Mucosa of stomach (tissue), 1 donor: ENCODE results near the gene MAD1L1.

ENCODE experiments used
- H3K27me3 ChIP-seq: one replicate; pipeline ENCODE4 v1.7.0; 2013; ENCODE audit warnings: mild to moderate bottlenecking, low read length; ENCODE audit not compliant: control insufficient read depth, insufficient read depth
- H3K36me3 ChIP-seq: one replicate; pipeline ENCODE4 v1.7.0; 2013; ENCODE audit warnings: low read length; ENCODE audit not compliant: control insufficient read depth, insufficient read depth
- H3K4me1 ChIP-seq: one replicate; pipeline ENCODE4 v1.7.0; 2013; ENCODE audit warnings: mild to moderate bottlenecking, low read length; ENCODE audit not compliant: control insufficient read depth, insufficient read depth
- H3K4me3 ChIP-seq: one replicate; pipeline ENCODE4 v1.7.0; 2013; ENCODE audit warnings: low read length
- H3K9ac ChIP-seq: one replicate; pipeline ENCODE4 v1.7.0; 2013; ENCODE audit warnings: mild to moderate bottlenecking, low read length, moderate library complexity
- H3K9me3 ChIP-seq: one replicate; pipeline ENCODE4 v1.7.0; 2013; ENCODE audit warnings: mild to moderate bottlenecking, low read length, moderate library complexity; ENCODE audit not compliant: control insufficient read depth
- donor health status: Pancreatic carcinoma.

The MAD1L1 gene

GRCh38 chr7:1918063-1918645 is 314.6 kb downstream of the MAD1L1 start:
- Histone ChIP-seq H3K4me1 (peaks cover 2% of the 10 kb centered on the region), H3K27me3 (no peaks in the 10 kb centered on the region), H3K9me3 (no peaks in the 10 kb centered on the region), H3K9ac (no peak overlapping the region), H3K36me3 (no peaks in the 10 kb centered on the region), H3K4me3 (no peak overlapping the region)

DNA sequence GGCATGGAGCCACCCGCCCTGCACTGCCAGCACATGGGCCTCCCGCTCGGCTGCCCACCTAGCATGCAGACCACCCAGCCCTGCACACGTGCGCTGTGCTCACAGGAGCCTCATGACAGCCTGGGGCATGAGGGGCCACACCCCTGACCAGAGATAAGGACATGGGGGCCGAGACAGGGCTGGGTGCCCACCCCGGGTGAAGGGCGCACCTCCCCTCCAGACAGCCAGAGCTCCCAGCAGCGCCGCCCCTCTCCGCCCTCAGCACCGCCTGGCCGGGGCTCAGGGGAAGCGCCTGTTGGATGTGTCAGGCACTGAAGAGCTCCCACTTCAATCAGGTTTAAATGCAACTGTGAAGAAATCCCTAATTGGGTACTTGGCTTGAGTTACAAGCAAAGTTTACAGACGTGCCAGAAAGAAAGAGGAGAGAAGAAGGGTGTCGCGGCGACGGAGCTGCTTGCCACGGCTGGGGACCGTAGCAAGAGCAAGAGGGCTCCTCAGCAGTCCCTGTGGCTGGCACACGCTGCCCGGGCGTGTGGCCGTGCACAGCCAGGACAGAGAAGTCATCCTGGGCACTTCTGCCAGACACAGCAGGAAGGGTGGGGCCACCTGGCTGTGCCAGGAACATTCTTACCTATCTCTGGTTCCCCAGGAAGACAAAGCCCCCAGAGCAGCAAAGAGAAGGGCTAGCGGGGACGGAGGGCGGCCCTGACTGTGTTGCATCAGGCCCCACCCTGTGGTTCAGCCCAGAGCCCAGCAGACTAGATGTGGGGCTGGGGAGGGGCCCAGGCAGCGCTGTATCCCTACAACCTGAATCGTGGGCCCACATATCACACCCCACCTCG is 315.3 kb downstream of the MAD1L1 start:
- H3K9me3 ChIP-seq = no peaks in the 10 kb centered on the region
- H3K9ac ChIP-seq = no peak overlapping the region
- no peaks in the 10 kb centered on the region for H3K36me3 ChIP-seq
- no peaks in the 10 kb centered on the region for H3K27me3 ChIP-seq
- H3K4me1 ChIP-seq = peaks cover 5% of the 10 kb centered on the region
- no peak overlapping the region for H3K4me3 ChIP-seq

DNA sequence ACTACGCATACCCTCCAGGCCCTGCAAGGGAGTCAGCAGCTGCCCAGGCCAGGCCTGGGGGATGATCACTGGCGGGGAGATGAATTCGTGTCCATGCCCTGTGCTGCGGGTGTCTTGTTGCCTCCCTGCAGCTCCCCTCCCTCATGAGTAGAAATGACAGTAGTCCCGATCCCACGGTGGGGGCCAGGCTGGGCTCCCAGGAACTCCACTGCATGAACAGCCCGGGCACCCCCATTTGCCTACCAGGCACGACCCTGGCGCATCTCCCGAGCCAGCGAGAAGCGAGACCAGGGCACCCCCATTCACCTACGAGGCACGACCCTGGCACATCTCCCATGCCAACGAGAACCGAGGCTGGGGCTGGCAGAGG is 316.2 kb downstream of the MAD1L1 start:
- no peaks in the 10 kb centered on the region for H3K9me3 ChIP-seq
- peaks cover 5% of the 10 kb centered on the region for H3K4me1 ChIP-seq
- no peak overlapping the region for H3K4me3 ChIP-seq
- H3K9ac ChIP-seq = no peak overlapping the region
- no peaks in the 10 kb centered on the region for H3K27me3 ChIP-seq
- H3K36me3 ChIP-seq = no peaks in the 10 kb centered on the region

GRCh38 chr7:1915956-1916600 is 316.7 kb downstream of the MAD1L1 start:
- Histone ChIP-seq H3K9me3 (no peaks in the 10 kb centered on the region), H3K27me3 (no peaks in the 10 kb centered on the region), H3K36me3 (no peaks in the 10 kb centered on the region), H3K4me1 (peaks cover 5% of the 10 kb centered on the region), H3K9ac (no peak overlapping the region), H3K4me3 (no peak overlapping the region)

GRCh38 chr7:1915326-1915725 is 317.4 kb downstream of the MAD1L1 start:
- H3K36me3 ChIP-seq = no peaks in the 10 kb centered on the region
- H3K9me3 ChIP-seq = no peaks in the 10 kb centered on the region
- H3K27me3 ChIP-seq = no peaks in the 10 kb centered on the region
- no peak overlapping the region for H3K9ac ChIP-seq
- H3K4me3 ChIP-seq = no peak overlapping the region
- H3K4me1 ChIP-seq = peaks cover 5% of the 10 kb centered on the region

- Histone ChIP-seq H3K4me3 (no peak overlapping the region), H3K27me3 (no peaks in the 10 kb centered on the region), H3K9ac (no peak overlapping the region), H3K4me1 (peaks cover 5% of the 10 kb centered on the region), H3K9me3 (no peaks in the 10 kb centered on the region), H3K36me3 (no peaks in the 10 kb centered on the region)
Measured at GRCh38 chr7:1914743-1915142, 318.0 kb downstream of the MAD1L1 start.

DNA sequence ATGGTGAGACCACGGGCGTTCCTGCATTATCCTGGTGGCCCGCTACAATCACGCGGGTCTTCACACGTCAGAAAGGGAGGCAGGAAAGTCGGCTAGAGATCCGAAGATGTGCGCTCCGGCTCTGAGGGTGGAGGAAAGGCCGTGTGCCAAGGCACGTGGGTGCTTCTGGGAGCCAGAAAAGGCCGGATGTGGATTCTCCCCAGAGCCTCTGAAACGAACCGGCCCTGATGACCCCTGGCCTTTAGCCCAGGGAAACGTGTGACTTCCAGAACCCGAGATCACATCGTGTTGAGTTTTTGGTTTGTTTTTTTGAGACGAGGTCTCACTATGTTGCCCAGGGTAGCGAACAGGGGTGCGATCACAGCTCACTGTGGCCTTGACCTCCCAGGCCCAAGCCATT is 318.4 kb downstream of the MAD1L1 start:
- Histone ChIP-seq H3K9ac (no peak overlapping the region), H3K4me1 (peaks cover 5% of the 10 kb centered on the region), H3K9me3 (no peaks in the 10 kb centered on the region), H3K4me3 (no peak overlapping the region), H3K27me3 (no peaks in the 10 kb centered on the region), H3K36me3 (no peaks in the 10 kb centered on the region)

- Histone ChIP-seq H3K9me3 (no peaks in the 10 kb centered on the region), H3K4me3 (no peak overlapping the region), H3K9ac (no peak overlapping the region), H3K36me3 (no peaks in the 10 kb centered on the region), H3K27me3 (no peaks in the 10 kb centered on the region), H3K4me1 (peaks cover 5% of the 10 kb centered on the region)
Measured at GRCh38 chr7:1913466-1914282, 319.1 kb downstream of the MAD1L1 start.

DNA sequence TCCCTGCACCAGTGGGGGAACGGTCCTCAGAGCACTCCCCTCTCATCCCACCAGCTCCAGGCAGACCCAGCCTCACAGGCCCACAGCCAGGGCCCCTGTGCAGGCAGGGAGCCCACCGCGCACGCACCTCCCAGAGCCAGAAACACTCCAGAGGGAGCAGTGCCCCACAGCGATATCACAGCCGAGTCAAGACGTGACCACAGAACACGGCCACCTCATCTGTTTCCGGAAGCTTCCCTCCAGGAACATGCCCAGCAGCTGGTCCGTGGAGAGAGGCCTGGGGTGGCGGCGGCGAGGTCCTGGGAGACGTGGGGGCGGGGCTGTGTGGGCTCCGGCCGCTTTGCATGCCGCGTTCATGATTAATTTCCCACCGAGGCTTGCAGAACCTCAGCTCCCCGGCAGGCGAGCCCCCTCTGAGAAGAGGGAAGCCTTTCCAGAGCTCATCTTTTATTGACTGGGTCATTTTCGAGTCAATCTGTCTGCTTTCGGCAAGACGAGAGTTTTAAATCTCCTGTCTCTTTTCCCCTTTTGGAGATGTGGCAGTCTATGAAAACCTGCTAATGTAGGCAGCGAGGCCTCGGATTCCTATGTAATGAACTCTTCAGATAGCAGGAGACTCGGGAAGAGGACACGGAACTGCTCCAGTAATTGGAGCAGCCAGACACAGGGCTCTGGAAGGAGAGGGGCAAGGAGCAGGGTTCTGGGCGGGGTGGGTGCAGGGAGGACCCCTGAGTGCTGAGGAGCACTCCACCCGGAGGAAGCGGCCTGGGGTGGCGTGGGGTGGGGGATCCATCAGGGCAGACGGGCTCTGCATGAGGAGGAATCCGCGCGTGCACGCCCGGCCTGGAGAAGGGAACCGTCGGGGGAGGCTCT is 319.9 kb downstream of the MAD1L1 start:
- H3K9ac ChIP-seq = no peak overlapping the region
- no peaks in the 10 kb centered on the region for H3K27me3 ChIP-seq
- peaks cover 5% of the 10 kb centered on the region for H3K4me1 ChIP-seq
- no peaks in the 10 kb centered on the region for H3K9me3 ChIP-seq
- no peaks in the 10 kb centered on the region for H3K36me3 ChIP-seq
- no peak overlapping the region for H3K4me3 ChIP-seq

DNA sequence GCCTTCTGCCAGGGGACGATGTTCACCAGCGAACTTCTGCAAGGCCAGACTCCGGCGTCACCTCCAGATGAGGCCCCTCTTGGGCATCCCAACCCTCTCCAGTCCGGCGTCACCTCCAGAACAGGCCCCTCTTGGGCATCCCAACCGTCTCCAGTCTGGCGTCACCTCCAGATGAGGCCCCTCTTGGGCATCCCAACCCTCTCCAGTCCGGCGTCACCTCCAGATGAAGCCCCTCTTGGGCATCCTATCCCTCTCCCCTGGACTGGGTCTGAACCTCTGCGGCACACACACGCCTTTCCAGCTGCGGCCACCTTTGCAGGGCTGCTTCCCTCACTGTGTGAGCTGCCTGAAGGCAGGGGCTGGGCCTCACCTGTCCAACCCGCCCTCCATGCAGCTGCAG is 321.2 kb downstream of the MAD1L1 start:
- no peaks in the 10 kb centered on the region for H3K36me3 ChIP-seq
- peaks cover 5% of the 10 kb centered on the region for H3K4me1 ChIP-seq
- H3K4me3 ChIP-seq = no peak overlapping the region
- H3K9ac ChIP-seq = no peak overlapping the region
- H3K9me3 ChIP-seq = no peaks in the 10 kb centered on the region
- H3K27me3 ChIP-seq = no peaks in the 10 kb centered on the region

DNA sequence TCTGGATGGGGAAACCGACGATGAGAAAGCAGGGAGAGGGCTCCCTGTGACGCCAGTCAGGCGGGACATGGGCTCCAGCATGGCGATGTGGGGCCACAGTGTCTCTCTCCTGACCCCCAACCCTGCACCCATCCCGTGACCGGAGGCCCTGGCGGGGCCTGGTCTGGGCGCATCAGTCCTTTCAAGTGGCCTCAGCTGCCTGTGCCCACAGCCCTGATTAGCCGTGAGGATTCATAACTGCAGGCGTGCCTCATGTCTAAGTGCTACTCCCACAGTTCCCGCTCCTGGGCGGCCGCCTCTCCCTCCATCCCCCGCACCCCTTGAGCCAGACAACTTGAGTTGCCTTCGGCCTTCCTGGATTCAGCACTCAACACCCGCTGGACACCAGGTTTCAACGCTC is 321.9 kb downstream of the MAD1L1 start:
- Histone ChIP-seq H3K4me1 (peaks cover 5% of the 10 kb centered on the region), H3K4me3 (no peak overlapping the region), H3K36me3 (no peaks in the 10 kb centered on the region)

More for the DNA sequence above, 321.9 kb downstream of the MAD1L1 start:
- H3K9ac ChIP-seq = no peak overlapping the region
- H3K27me3 ChIP-seq = no peaks in the 10 kb centered on the region
- no peaks in the 10 kb centered on the region for H3K9me3 ChIP-seq
